ENCODE data around the gene TSPAN33. TPM values are rescaled to one million over a fixed set of nuclear protein-coding genes. Genes with fewer than 3 reads are reported as not detected.

Gene TSPAN33
- total and polyA plus RNA-seq, 9 of the 15 experiments (the other 6 are each of a cell fraction or from before 2014, with no cell fraction given): 0.03 to 1.5 (median 0.23) TPM; not detected in 2

- TF ChIP-seq SPI1 (IDR thresholded peaks at IDR 0.05; ENCODE audit: borderline replicate concordance, low read depth, low read length) (peak; percentile 11; the same call in 1 of the 2 replicates), FOXJ3 (CRISPR knock-in tag; IDR thresholded peaks at IDR 0.05) (no peak), ZBTB9 (CRISPR knock-in tag; IDR thresholded peaks at IDR 0.05) (peak; percentile 81), ZNF699 (CRISPR knock-in tag; IDR thresholded peaks at IDR 0.05; ENCODE audit: insufficient replicate concordance) (no peak), ZNF695 (CRISPR knock-in tag; IDR thresholded peaks at IDR 0.05) (0 out of 2 replicates have a peak, but pooled peaks have one; percentile 34), ZNF507 (tag; conservative IDR thresholded peaks at IDR 0.05) (no peak), ZEB2 (IDR thresholded peaks at IDR 0.05) (no peak), ZFX (CRISPR knock-in tag; IDR thresholded peaks at IDR 0.05) (no peak), HNRNPK (IDR thresholded peaks at IDR 0.05; ENCODE audit: low read depth, low read length, poor library complexity, severe bottlenecking) (no peak), ZNF212 (CRISPR knock-in tag; IDR thresholded peaks at IDR 0.05) (peak; percentile 84; the same call in 1 of the 2 replicates), PML (IDR thresholded peaks at IDR 0.05; ENCODE audit: low read length) (peak; percentile 96), ZNF277 (CRISPR knock-in tag; IDR thresholded peaks at IDR 0.05; ENCODE audit: borderline replicate concordance) (no peak), KAT8 (IDR thresholded peaks at IDR 0.05; ENCODE audit: low read depth) (no peak), POLR2AphosphoS2 (IDR thresholded peaks at IDR 0.05; ENCODE audit: low read length) (no peak), KLF16 (IDR thresholded peaks at IDR 0.05) (peak; percentile 97), POLR3A (IDR thresholded peaks at IDR 0.05; ENCODE audit: borderline replicate concordance, extremely low read depth, insufficient read depth, insufficient read length) (no peak), ATF3 (IDR thresholded peaks at IDR 0.05) (no peak), ATF3 (CRISPR knock-in tag; conservative IDR thresholded peaks at IDR 0.05) (0 out of 2 replicates have a peak, but pooled peaks have one; percentile 60), ZNF717 (CRISPR knock-in tag; IDR thresholded peaks at IDR 0.05) (no peak), CBX2 (IDR thresholded peaks at IDR 0.05; ENCODE audit: insufficient read depth, low read length, poor library complexity, severe bottlenecking) (no peak), CREB3 (tag; conservative IDR thresholded peaks at IDR 0.05; ENCODE audit: low read depth) (peak; percentile 92), MBD1 (CRISPR knock-in tag; IDR thresholded peaks at IDR 0.05) (no peak)
Observed at GRCh38 chr7:129150199-129150996, 5.9 kb downstream of the TSPAN33 start (continued).

Data from K562 (cell line).